ENCODE data around the gene CDK8. TPM values are rescaled to one million over a fixed set of nuclear protein-coding genes. Genes with fewer than 3 reads are reported as not detected.
A peak's percentile ranks its signal among the peaks of the same experiment; 100 is the strongest.

The CDK8 gene
- total RNA-seq, 2 donors from 2014 or later: 29.4 to 33.1 TPM

- Histone ChIP-seq H3K4me1 (ENCODE audit: control insufficient read depth, insufficient read depth, low read length) (no peaks in the 10 kb centered on the region), H3K4me3 (ENCODE audit: low read length) (no peak overlapping the region), H3K27me3 (ENCODE audit: control insufficient read depth, insufficient read depth, low read length, poor library complexity, severe bottlenecking) (no peaks in the 10 kb centered on the region), H3K36me3 (ENCODE audit: control insufficient read depth, insufficient read depth, low read length) (peaks cover 36% of the 10 kb centered on the region), H3K9me3 (ENCODE audit: control insufficient read depth, low read length) (no peaks in the 10 kb centered on the region), H3K27ac (ENCODE audit: low read depth, low read length) (no peak overlapping the region), H3K9ac (ENCODE audit: extremely low read depth, low read length, poor library complexity, severe bottlenecking) (no peak overlapping the region)
- DNase-seq: no peak
- no peaks in the 10 kb centered on the region for H3K27me3 Mint-ChIP-seq (ENCODE audit: insufficient read depth)
- no peak overlapping the region for H3K4me3 Mint-ChIP-seq
- TF ChIP-seq, protein P1, sequence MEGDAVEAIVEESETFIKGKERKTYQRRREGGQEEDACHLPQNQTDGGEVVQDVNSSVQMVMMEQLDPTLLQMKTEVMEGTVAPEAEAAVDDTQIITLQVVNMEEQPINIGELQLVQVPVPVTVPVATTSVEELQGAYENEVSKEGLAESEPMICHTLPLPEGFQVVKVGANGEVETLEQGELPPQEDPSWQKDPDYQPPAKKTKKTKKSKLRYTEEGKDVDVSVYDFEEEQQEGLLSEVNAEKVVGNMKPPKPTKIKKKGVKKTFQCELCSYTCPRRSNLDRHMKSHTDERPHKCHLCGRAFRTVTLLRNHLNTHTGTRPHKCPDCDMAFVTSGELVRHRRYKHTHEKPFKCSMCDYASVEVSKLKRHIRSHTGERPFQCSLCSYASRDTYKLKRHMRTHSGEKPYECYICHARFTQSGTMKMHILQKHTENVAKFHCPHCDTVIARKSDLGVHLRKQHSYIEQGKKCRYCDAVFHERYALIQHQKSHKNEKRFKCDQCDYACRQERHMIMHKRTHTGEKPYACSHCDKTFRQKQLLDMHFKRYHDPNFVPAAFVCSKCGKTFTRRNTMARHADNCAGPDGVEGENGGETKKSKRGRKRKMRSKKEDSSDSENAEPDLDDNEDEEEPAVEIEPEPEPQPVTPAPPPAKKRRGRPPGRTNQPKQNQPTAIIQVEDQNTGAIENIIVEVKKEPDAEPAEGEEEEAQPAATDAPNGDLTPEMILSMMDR (conservative IDR thresholded peaks at IDR 0.05): no peak
- H3K9me3 Mint-ChIP-seq: no peaks in the 10 kb centered on the region
- peaks cover 14% of the 10 kb centered on the region for H3K4me1 Mint-ChIP-seq
- H3K27ac Mint-ChIP-seq: no peak overlapping the region
- H3K36me3 Mint-ChIP-seq (ENCODE audit: low read depth): peaks cover 23% of the 10 kb centered on the region
- WGBS, 2 experiments (ENCODE audit: insufficient coverage in 1 of 2, insufficient read length in 1 of 2): 80 to 94% methylated on average over 1 of the region's 1 CpG
These were observed 130.7 kb downstream of the CDK8 start for GRCh38 chr13:26384587-26384986.

GRCh38 chr13:26386026-26386425 is 132.1 kb downstream of the CDK8 start:
- Mint-ChIP-seq H3K27ac (no peak overlapping the region), H3K27me3 (ENCODE audit: insufficient read depth) (no peaks in the 10 kb centered on the region), H3K4me1 (peaks cover 19% of the 10 kb centered on the region), H3K9me3 (no peaks in the 10 kb centered on the region), H3K36me3 (ENCODE audit: low read depth) (peaks cover 25% of the 10 kb centered on the region), H3K4me3 (no peak overlapping the region)
- Histone ChIP-seq H3K9me3 (ENCODE audit: control insufficient read depth, low read length) (no peaks in the 10 kb centered on the region), H3K9ac (ENCODE audit: extremely low read depth, low read length, poor library complexity, severe bottlenecking) (no peak overlapping the region), H3K27me3 (ENCODE audit: control insufficient read depth, insufficient read depth, low read length, poor library complexity, severe bottlenecking) (no peaks in the 10 kb centered on the region), H3K4me1 (ENCODE audit: control insufficient read depth, insufficient read depth, low read length) (no peaks in the 10 kb centered on the region), H3K36me3 (ENCODE audit: control insufficient read depth, insufficient read depth, low read length) (peaks cover 47% of the 10 kb centered on the region), H3K4me3 (ENCODE audit: low read length) (no peak overlapping the region), H3K27ac (ENCODE audit: low read depth, low read length) (no peak overlapping the region)
- 100% methylated on average over 1 of the region's 1 CpG; no CpG with 5 or more reads in 1 of the 2 experiments for WGBS, 2 experiments (ENCODE audit: insufficient coverage in 1 of 2, insufficient read length in 1 of 2)
- DNase-seq: no peak
- TF ChIP-seq, protein P1 (conservative IDR thresholded peaks at IDR 0.05): no peak

DNA sequence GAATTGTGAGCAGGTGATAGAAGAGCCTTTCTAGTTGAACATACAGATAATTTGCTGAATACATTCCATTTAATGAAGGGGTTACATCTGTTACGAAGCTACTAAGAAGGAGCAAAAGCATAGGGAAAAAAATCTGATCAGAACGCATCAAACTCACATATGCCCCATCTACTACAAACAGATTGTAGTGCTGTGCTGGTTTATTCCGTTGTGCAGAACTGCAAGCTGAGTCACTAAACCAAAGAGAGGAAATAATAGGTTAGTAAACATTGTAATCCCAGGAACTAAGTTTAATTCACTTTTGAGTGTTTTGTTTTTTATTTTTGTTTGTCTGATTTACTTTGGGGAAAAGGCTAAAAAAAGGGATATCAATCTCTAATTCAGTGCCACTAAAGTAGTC is 136.3 kb downstream of the CDK8 start:
- H3K27ac Mint-ChIP-seq: peak overlapping the region; percentile 10
- no peaks in the 10 kb centered on the region for H3K27me3 Mint-ChIP-seq (ENCODE audit: insufficient read depth)
- Histone ChIP-seq H3K9ac (ENCODE audit: extremely low read depth, low read length, poor library complexity, severe bottlenecking) (no peak overlapping the region), H3K27ac (ENCODE audit: low read depth, low read length) (no peak overlapping the region), H3K4me1 (ENCODE audit: control insufficient read depth, insufficient read depth, low read length) (no peaks in the 10 kb centered on the region), H3K9me3 (ENCODE audit: control insufficient read depth, low read length) (no peaks in the 10 kb centered on the region), H3K4me3 (ENCODE audit: low read length) (no peak overlapping the region), H3K27me3 (ENCODE audit: control insufficient read depth, insufficient read depth, low read length, poor library complexity, severe bottlenecking) (no peaks in the 10 kb centered on the region), H3K36me3 (ENCODE audit: control insufficient read depth, insufficient read depth, low read length) (peaks cover 47% of the 10 kb centered on the region)
- DNase-seq: no peak
- H3K4me1 Mint-ChIP-seq: peaks cover 19% of the 10 kb centered on the region
- no peaks in the 10 kb centered on the region for H3K9me3 Mint-ChIP-seq
- WGBS, 2 experiments (ENCODE audit: insufficient coverage in 1 of 2, insufficient read length in 1 of 2): 100% methylated on average over 3 of the region's 3 CpGs; no CpG with 5 or more reads in 1 of the 2 experiments
- no peak overlapping the region for H3K4me3 Mint-ChIP-seq
- peaks cover 24% of the 10 kb centered on the region for H3K36me3 Mint-ChIP-seq (ENCODE audit: low read depth)
- TF ChIP-seq, protein P1 (conservative IDR thresholded peaks at IDR 0.05): no peak

Measured in endodermal cell (in vitro differentiated cells).